Measurements from ENCODE around the gene CSK. TPM values are rescaled to one million over a fixed set of nuclear protein-coding genes. Genes with fewer than 3 reads are reported as not detected.

CSK gene
- 48.2 TPM for total RNA-seq

DNA sequence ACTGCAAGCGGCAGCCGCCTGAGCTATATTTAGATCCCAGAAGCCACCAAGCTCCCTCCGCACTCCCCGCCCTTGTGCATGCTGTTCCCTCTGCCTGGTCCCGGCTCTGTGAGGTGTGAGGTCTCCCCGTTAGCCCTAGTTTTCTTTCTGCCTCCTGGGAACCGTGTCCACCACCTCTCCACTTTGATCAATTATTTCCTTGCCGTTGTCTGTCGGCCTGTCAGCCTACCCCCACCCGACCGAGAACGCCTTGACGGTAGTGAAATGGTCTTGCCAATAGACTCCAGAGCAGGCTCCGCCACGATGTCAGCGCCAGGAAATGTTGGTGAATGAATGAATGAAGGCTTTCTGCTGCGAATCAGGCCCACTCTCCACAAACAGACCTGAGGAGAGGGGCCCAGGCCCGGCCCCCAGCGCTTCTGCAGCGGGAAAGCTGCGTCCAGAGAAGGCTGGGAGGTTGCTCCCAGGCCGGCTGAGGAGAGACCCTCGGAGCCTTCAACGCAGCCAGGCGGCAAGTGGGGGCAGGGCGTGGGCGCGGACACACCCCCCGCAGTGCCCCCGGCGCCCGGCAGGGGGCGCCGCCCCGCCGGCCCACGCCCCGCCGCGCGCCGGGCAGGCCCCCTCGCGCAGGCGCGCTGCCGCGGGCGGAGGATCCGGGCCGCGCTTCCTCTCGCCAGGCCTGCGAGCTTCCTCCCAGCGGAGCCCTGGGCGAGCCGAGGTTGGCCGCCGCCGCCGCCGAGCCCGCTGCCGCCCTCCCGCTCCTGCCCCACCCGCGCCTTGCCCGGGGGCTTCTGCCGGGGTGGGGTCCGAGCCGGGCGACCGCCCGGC, at the start of gene CSK:
CSK (plus strand) TSS at position 650 of the 828 bp plus-strand sequence. CDS start 16,218 bp downstream, outside the sequence.

DNA sequence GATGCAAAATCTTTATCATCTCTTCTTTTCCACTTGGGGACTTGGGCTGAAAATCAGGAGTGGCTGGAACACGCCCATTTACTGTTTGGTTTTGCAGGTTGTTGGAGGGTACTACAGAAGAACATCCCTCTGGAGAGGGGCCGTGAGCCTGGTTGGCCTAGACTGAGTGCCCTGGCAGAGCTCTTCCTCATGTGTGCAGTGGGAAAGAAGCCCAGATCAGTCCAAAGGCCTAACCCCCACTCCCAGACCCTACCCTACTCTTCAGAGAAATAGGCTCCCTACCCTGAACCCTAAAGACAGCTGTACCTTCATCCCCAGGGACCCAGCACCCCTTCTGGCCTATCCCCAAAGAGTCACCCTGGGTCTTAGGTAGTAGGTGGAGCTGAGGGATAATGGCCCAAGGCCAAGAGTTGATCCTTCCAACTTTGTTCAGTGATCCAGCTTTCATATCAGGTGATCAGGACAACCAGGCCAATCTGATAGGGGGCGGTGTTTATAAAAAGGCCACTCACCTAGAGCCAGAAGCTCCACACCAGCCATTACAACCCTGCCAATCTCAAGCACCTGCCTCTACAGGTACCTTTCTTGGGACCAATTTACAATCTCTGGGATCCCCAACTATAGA, 33.4 kb upstream of the CSK start, which contains the start of gene CYP1A2:
CYP1A2 (plus strand) TSS at position 524 of the 625 bp plus-strand sequence. CDS start 894 bp downstream, outside the sequence.

GRCh38 chr15:74812533-74812932, 30.7 kb downstream of the CSK start, which contains the start of gene LMAN1L:
TSS of gene LMAN1L (plus strand) at chr15:74812835. CDS start at chr15:74812855, 20 bp downstream.

DNA sequence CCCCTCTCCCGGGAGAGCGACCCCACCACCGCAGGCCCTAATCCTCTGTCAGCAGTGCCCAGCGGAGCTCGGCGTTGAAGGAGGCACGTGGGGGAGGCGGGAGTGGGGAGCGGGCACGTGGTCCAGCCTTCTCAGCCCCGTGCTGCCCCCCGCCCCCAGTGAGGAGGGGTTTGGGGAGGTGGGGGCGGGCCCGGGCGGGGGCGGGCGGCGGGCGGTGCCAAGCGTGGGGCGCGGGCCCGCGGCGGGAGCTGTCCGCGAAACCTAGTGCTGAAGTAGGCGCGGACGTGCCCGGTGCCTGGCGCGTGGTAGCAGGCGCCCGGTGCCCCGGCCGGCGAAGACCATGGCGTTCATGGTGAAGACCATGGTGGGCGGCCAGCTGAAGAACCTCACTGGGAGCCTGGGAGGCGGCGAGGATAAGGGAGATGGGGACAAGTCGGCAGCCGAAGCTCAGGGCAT, 44.5 kb downstream of the CSK start, which contains the start of gene CPLX3:
CPLX3 (plus strand) TSS at position 264 of the 456 bp plus-strand sequence; CDS start at position 341, 77 bp downstream.

GRCh38 chr15:74842581-74843444, 60.9 kb downstream of the CSK start, which contains the start of gene ULK3:
TSS of gene ULK3 (minus strand) at chr15:74843156. CDS start at chr15:74843105, 51 bp downstream.

Small RNAs within 50 kb of the gene (small RNA-seq; reads per million reads assigned to genes)
- gene CPLX3 (ENCODE audit: low replicate concordance) (not detected), gene MIR4513 (ENCODE audit: low replicate concordance) (not detected), gene MIR6882 (ENCODE audit: low replicate concordance) (0.31 reads per million, percentile 10 among the genes with 10 or more reads in this experiment)

Other genes starting within 250 kb of the CSK start
- gene ARID3B, start 240.9 kb upstream of the CSK start, total RNA-seq: 18.2 TPM
- gene CLK3, start 166.2 kb upstream of the CSK start, total RNA-seq: 59.2 TPM
- 39.8 TPM for gene EDC3, start 86.1 kb upstream of the CSK start, total RNA-seq
- gene CYP1A1, start 56.6 kb upstream of the CSK start, total RNA-seq: 0.31 TPM
- not detected for gene CYP1A2, start 33.2 kb upstream of the CSK start, total RNA-seq
- gene LMAN1L, start 30.8 kb downstream of the CSK start, total RNA-seq: not detected
- 1.6 TPM for gene CPLX3, start 44.5 kb downstream of the CSK start, total RNA-seq
- 61.7 TPM for gene ULK3, start 61.1 kb downstream of the CSK start, total RNA-seq
- gene SCAMP2, start 91.3 kb downstream of the CSK start, total RNA-seq: 13.1 TPM
- gene MPI, start 108.0 kb downstream of the CSK start, total RNA-seq: 52.3 TPM
- gene FAM219B, start 124.8 kb downstream of the CSK start, total RNA-seq: 89.2 TPM
- gene COX5A, start 156.0 kb downstream of the CSK start, total RNA-seq: 43.5 TPM
- 5.0 TPM for gene RPP25, start 174.7 kb downstream of the CSK start, total RNA-seq
- 70.7 TPM for gene SCAMP5, start 213.5 kb downstream of the CSK start, total RNA-seq
- gene PPCDC, start 241.5 kb downstream of the CSK start, total RNA-seq: 18.2 TPM